Vagina (tissue), 2 donors: Measurements from ENCODE around the gene GIMD1.

Experiments used
- POLR2A ChIP-seq, 2 donors: fragments of 450-650 bp; IDR thresholded peaks; one replicate each; pipeline ENCODE4 v1.6.1; 2017; ENCODE audit warnings: antibody characterized with exemption in 2 of 2, mild to moderate bottlenecking in 2 of 2, moderate library complexity in 2 of 2
- POLR2AphosphoS5 ChIP-seq, 2 donors: sonication (generic); formaldehyde crosslinking; IDR thresholded peaks; one replicate each; pipeline ENCODE4 v1.9.0; 2017; ENCODE audit warnings: antibody characterized with exemption in 2 of 2, mild to moderate bottlenecking in 2 of 2, low read depth in 1 of 2; ENCODE audit not compliant: insufficient read depth in 1 of 2
- TF ChIP-seq, protein P1 (sequence below), 3 experiments: fragments of 450-650 bp in 2 of 3; fragments of 200-600 bp in 1 of 3; sonication (generic) in 1 of 3; IDR thresholded peaks; one replicate each; pipeline ENCODE4 v1.5.1; 2017 to 2019; ENCODE audit warnings: antibody characterized with exemption in 3 of 3, mild to moderate bottlenecking in 2 of 3, moderate library complexity in 2 of 3

DNA sequence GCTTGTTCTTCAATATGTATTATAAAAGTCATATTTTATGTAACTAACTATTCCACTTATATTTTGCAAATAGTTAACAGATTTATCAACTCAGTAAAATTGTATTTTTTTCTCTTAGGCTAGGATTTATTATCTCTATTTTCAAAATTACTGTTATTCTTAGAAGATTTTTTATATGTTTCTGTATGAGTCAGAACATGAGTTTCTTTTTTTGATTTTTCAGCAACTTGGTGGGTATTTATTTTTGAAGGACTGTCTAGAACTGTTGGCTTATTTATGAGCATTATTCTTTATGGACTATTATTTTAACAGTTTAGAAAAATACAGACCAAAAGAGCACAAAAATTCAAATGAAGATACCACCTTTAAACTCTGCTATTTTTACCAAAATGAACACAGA, 45.5 kb downstream of the GIMD1 start:
- TF ChIP-seq, protein P1, sequence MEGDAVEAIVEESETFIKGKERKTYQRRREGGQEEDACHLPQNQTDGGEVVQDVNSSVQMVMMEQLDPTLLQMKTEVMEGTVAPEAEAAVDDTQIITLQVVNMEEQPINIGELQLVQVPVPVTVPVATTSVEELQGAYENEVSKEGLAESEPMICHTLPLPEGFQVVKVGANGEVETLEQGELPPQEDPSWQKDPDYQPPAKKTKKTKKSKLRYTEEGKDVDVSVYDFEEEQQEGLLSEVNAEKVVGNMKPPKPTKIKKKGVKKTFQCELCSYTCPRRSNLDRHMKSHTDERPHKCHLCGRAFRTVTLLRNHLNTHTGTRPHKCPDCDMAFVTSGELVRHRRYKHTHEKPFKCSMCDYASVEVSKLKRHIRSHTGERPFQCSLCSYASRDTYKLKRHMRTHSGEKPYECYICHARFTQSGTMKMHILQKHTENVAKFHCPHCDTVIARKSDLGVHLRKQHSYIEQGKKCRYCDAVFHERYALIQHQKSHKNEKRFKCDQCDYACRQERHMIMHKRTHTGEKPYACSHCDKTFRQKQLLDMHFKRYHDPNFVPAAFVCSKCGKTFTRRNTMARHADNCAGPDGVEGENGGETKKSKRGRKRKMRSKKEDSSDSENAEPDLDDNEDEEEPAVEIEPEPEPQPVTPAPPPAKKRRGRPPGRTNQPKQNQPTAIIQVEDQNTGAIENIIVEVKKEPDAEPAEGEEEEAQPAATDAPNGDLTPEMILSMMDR (IDR thresholded peaks at IDR 0.05) = no peak
- TF ChIP-seq POLR2AphosphoS5 (IDR thresholded peaks at IDR 0.05; ENCODE audit: insufficient read depth in 1 of 2, low read depth in 1 of 2) (no peak), POLR2A (IDR thresholded peaks at IDR 0.05) (no peak)
